ENCODE measurements around the gene C6orf141.

C6orf141 gene

DNA sequence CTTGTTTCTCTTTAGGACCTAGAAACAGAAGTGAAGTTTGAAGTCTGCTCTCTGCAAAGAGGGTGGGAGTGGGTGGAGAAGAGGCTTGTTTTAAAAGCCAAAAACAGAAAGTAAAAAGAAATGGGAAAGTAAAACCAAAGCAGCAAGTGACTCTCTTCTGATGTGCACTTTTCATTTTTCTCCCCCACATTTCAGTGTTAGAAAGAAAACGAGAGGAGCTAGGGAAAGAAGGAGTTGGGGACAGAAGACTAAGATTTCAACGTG is 1.3 kb downstream of the C6orf141 start:
- Histone ChIP-seq H3K4me1 (no peaks in the 10 kb centered on the region), H3K27ac (no peak overlapping the region), H3K4me2 (no peak overlapping the region), H3K27me3 (no peaks in the 10 kb centered on the region), H3K36me3 (no peaks in the 10 kb centered on the region), H4K20me1 (no peaks in the 10 kb centered on the region), H3K4me3 (no peak overlapping the region), H3K9me3 (peaks cover 12% of the 10 kb centered on the region), H3K9ac (no peak overlapping the region)
- no peak for TF ChIP-seq Cebpa-rat (IDR thresholded peaks at IDR 0.05)

DNA sequence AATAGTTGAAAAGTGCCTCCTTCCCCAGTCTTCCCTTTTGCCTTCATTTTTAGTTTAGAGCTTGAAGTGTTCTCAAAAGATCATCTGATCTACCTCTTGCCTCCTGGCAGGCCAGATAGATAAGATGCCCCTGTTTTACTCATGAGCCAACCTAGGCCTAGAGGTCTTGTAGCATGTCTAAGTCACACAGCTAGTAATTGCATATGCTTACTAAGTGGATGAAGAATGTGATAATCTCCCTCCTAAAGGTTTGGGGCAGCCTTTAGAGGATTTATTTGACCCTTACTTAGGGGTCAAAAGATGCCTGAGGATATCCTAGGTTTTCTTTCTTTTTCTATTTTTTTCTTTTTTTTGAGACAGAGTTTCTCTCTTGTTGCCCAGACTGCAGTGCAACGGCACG is 2.1 kb downstream of the C6orf141 start:
- Histone ChIP-seq H3K27ac (no peak overlapping the region), H4K20me1 (no peaks in the 10 kb centered on the region), H3K9me3 (peaks cover 12% of the 10 kb centered on the region), H3K36me3 (no peaks in the 10 kb centered on the region), H3K4me2 (no peak overlapping the region), H3K27me3 (no peaks in the 10 kb centered on the region), H3K9ac (no peak overlapping the region), H3K4me1 (no peaks in the 10 kb centered on the region), H3K4me3 (no peak overlapping the region)
- TF ChIP-seq Cebpa-rat (IDR thresholded peaks at IDR 0.05) = no peak

DNA sequence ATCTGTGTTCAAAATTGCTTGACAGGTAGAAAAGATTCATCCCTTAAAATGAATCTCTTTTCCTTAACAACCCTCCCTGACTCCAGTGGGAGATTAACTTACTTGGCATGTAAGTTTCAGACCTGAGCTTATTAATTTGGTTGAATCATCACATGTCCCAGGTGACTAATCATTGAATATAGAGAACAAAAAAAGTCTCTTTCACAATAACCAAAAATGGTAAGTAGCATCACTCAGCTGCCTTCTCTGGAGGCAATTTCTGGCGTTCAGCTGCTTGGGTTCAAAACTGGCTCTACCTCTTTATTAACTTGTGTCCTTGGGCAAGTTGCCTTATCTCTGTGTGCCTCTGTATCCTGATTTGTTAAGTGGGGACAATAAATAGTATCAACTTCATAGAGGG is 2.9 kb downstream of the C6orf141 start:
- Histone ChIP-seq H3K4me2 (no peak overlapping the region), H3K27me3 (no peaks in the 10 kb centered on the region), H4K20me1 (no peaks in the 10 kb centered on the region), H3K4me3 (no peak overlapping the region), H3K27ac (no peak overlapping the region), H3K36me3 (no peaks in the 10 kb centered on the region), H3K4me1 (no peaks in the 10 kb centered on the region), H3K9ac (no peak overlapping the region), H3K9me3 (peaks cover 12% of the 10 kb centered on the region)
- TF ChIP-seq Cebpa-rat (IDR thresholded peaks at IDR 0.05) = no peak

GRCh38 chr6:49555951-49556350 is 5.5 kb downstream of the C6orf141 start:
- Histone ChIP-seq H3K27me3 (no peaks in the 10 kb centered on the region), H3K4me2 (no peak overlapping the region), H3K36me3 (no peaks in the 10 kb centered on the region), H4K20me1 (no peaks in the 10 kb centered on the region), H3K9me3 (peaks cover 3% of the 10 kb centered on the region), H3K4me1 (no peaks in the 10 kb centered on the region), H3K27ac (no peak overlapping the region), H3K9ac (no peak overlapping the region), H3K4me3 (no peak overlapping the region)
- no peak for TF ChIP-seq Cebpa-rat (IDR thresholded peaks at IDR 0.05)

- H3K9ac ChIP-seq = no peak overlapping the region
- no peak for TF ChIP-seq Cebpa-rat (IDR thresholded peaks at IDR 0.05)
- H3K4me3 ChIP-seq = no peak overlapping the region
- no peaks in the 10 kb centered on the region for H4K20me1 ChIP-seq
- no peaks in the 10 kb centered on the region for H3K9me3 ChIP-seq
- H3K4me2 ChIP-seq = no peak overlapping the region
- no peaks in the 10 kb centered on the region for H3K27me3 ChIP-seq
- H3K36me3 ChIP-seq = no peaks in the 10 kb centered on the region
- H3K4me1 ChIP-seq = no peaks in the 10 kb centered on the region
- no peak overlapping the region for H3K27ac ChIP-seq
These were observed 6.0 kb downstream of the C6orf141 start for GRCh38 chr6:49556429-49556837.

DNA sequence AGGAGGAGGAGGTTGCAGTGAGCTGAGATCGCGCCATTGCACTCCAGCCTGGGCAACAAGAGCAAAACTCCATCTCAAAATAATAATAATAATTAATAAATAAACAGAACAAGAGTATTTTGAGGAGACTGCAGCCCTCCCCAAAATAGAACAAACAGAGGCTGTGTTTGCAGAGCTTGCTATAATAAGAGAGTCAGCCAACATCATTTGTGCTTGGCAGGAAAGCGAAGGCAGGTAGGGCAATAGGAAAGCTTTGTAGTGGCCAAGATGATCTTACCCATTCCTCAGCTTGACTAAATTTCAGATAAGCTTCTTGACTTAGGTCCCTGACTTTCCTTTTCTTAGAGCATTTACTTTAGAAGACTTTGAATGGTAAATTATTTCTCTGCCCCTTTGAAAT is 6.7 kb downstream of the C6orf141 start:
- Histone ChIP-seq H3K9me3 (no peaks in the 10 kb centered on the region), H3K4me2 (no peak overlapping the region), H3K4me3 (no peak overlapping the region), H3K27me3 (no peaks in the 10 kb centered on the region), H3K36me3 (no peaks in the 10 kb centered on the region), H3K9ac (no peak overlapping the region), H4K20me1 (no peaks in the 10 kb centered on the region), H3K27ac (no peak overlapping the region), H3K4me1 (no peaks in the 10 kb centered on the region)
- no peak for TF ChIP-seq Cebpa-rat (IDR thresholded peaks at IDR 0.05)

GRCh38 chr6:49558238-49558637 is 7.8 kb downstream of the C6orf141 start:
- Histone ChIP-seq H3K9me3 (no peaks in the 10 kb centered on the region), H3K36me3 (no peaks in the 10 kb centered on the region), H3K4me2 (no peak overlapping the region), H4K20me1 (no peaks in the 10 kb centered on the region), H3K4me3 (no peak overlapping the region), H3K4me1 (no peaks in the 10 kb centered on the region), H3K27me3 (no peaks in the 10 kb centered on the region), H3K27ac (no peak overlapping the region), H3K9ac (no peak overlapping the region)
- no peak for TF ChIP-seq Cebpa-rat (IDR thresholded peaks at IDR 0.05)

GRCh38 chr6:49563006-49563886 is 12.8 kb downstream of the C6orf141 start:
- H3K9me3 ChIP-seq = no peaks in the 10 kb centered on the region
- H3K4me3 ChIP-seq = no peak overlapping the region
- H4K20me1 ChIP-seq = no peaks in the 10 kb centered on the region
- H3K9ac ChIP-seq = no peak overlapping the region
- H3K36me3 ChIP-seq = no peaks in the 10 kb centered on the region
- H3K4me2 ChIP-seq = no peak overlapping the region
- no peak for TF ChIP-seq Cebpa-rat (IDR thresholded peaks at IDR 0.05)
- H3K4me1 ChIP-seq = no peaks in the 10 kb centered on the region
- H3K27me3 ChIP-seq = no peaks in the 10 kb centered on the region
- H3K27ac ChIP-seq = no peak overlapping the region

- Histone ChIP-seq H3K4me2 (no peak overlapping the region), H3K4me3 (no peak overlapping the region), H3K4me1 (no peaks in the 10 kb centered on the region), H3K36me3 (no peaks in the 10 kb centered on the region), H3K27me3 (no peaks in the 10 kb centered on the region), H3K9ac (no peak overlapping the region), H3K27ac (no peak overlapping the region), H4K20me1 (no peaks in the 10 kb centered on the region), H3K9me3 (no peaks in the 10 kb centered on the region)
- TF ChIP-seq Cebpa-rat (IDR thresholded peaks at IDR 0.05) = no peak
These were observed 14.1 kb downstream of the C6orf141 start for GRCh38 chr6:49564552-49564951.

DNA sequence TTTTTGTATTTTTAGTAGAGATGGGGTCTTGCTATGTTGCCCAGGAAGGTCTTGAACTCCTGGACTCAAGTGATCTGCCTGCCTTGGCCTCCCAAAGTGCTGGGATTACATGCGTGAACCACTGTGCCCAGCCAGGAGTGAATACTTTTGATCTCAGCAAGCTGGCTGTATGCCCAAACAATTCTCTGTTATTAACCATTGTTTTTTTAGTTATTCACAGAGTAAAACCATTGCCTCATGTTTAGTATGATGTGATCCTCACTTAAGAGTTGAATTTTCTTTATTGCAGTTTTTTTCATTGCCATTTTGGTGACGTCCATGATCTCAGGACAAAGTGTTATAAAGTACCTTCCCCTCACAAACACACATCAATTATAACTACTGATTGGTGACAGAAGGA is 14.8 kb downstream of the C6orf141 start:
- H3K4me1 ChIP-seq = no peaks in the 10 kb centered on the region
- no peak for TF ChIP-seq Cebpa-rat (IDR thresholded peaks at IDR 0.05)
- no peak overlapping the region for H3K27ac ChIP-seq
- H3K36me3 ChIP-seq = no peaks in the 10 kb centered on the region
- no peaks in the 10 kb centered on the region for H3K9me3 ChIP-seq
- H3K27me3 ChIP-seq = no peaks in the 10 kb centered on the region
- no peak overlapping the region for H3K9ac ChIP-seq
- H3K4me3 ChIP-seq = no peak overlapping the region
- H3K4me2 ChIP-seq = no peak overlapping the region
- no peaks in the 10 kb centered on the region for H4K20me1 ChIP-seq

GRCh38 chr6:49565855-49566254 is 15.4 kb downstream of the C6orf141 start:
- no peak for TF ChIP-seq Cebpa-rat (IDR thresholded peaks at IDR 0.05)
- Histone ChIP-seq H3K4me2 (no peak overlapping the region), H3K27ac (no peak overlapping the region), H3K4me3 (no peak overlapping the region), H4K20me1 (no peaks in the 10 kb centered on the region), H3K4me1 (no peaks in the 10 kb centered on the region), H3K9me3 (no peaks in the 10 kb centered on the region), H3K9ac (no peak overlapping the region), H3K36me3 (no peaks in the 10 kb centered on the region), H3K27me3 (no peaks in the 10 kb centered on the region)
